ENCODE data around the gene SPATA20. TPM values are rescaled to one million over a fixed set of nuclear protein-coding genes. Genes with fewer than 3 reads are reported as not detected.
A peak's percentile ranks its signal among the peaks of the same experiment; 100 is the strongest.

Gene SPATA20
- total and polyA plus RNA-seq, 2 of the 13 experiments (the other 11 are each of a cell fraction or from before 2014, with no cell fraction given) = 36.1 to 64.8 TPM

DNA sequence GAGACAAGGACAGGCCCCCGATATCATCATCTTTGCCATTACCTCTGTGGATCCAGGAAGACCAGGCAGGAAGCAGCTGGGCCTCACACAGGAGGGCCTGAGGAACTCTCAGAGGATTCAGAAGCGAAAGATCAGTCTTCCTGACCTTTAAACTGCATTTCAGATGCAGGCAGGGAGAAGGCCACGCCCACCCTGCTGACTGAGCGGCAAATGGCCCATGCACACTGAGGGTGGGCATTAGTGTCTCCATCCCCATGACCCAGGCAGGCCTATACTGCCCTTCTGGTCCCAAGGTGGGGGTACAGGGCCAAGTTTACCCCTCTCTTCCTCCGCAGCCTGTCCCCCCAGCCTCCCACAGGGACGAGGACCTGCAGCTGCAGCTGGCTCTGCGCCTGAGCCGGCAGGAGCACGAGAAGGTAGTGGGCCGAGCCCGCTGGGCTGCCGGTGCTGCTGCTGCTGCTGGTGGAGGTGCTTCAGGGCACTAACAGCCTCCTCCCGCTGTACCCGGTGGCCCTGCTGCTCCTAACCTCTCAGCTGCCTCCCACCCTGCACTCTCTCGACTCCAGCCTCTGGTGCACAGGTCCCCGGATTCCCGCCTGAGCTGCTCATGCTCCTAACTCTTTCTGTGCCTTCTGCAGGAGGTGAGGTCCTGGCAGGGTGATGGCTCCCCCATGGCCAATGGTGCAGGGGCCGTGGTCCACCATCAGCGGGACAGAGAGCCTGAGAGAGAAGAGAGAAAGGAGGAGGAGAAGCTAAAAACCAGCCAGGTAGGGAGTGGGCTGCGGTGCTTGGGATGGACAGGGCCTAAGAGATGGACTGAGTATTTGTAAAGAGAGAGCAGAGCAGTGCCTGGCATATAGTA lies 8.2 kb upstream of the SPATA20 start (continued):
- no peak for TF ChIP-seq ATF2 (CRISPR knock-in tag; IDR thresholded peaks at IDR 0.05)
- no peak for TF ChIP-seq NKX3-1 (CRISPR knock-in tag; IDR thresholded peaks at IDR 0.05)
- TF ChIP-seq, protein P1, sequence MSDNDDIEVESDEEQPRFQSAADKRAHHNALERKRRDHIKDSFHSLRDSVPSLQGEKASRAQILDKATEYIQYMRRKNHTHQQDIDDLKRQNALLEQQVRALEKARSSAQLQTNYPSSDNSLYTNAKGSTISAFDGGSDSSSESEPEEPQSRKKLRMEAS (IDR thresholded peaks at IDR 0.05) = peak; percentile 67
- TF ChIP-seq YEATS4 (CRISPR knock-in tag; IDR thresholded peaks at IDR 0.05; ENCODE audit: borderline replicate concordance) = peak; percentile 40; the same call in 1 of the 2 replicates
- TF ChIP-seq TFDP2 (CRISPR knock-in tag; IDR thresholded peaks at IDR 0.05) = peak; percentile 55; the same call in 1 of the 2 replicates
- peak; percentile 79; the same call in 1 of the 2 replicates for TF ChIP-seq IRF9 (CRISPR knock-in tag; IDR thresholded peaks at IDR 0.05; ENCODE audit: borderline replicate concordance)
- TF ChIP-seq PBX2 (CRISPR knock-in tag; IDR thresholded peaks at IDR 0.05) = 0 out of 2 replicates have a peak, but pooled peaks have one; percentile 16
- no peak for TF ChIP-seq ZNF430 (CRISPR knock-in tag; IDR thresholded peaks at IDR 0.05)
- TF ChIP-seq KMT2B (CRISPR knock-in tag; IDR thresholded peaks at IDR 0.05) = no peak
- no peak; the same call in none of the 2 replicates for TF ChIP-seq YEATS2 (CRISPR knock-in tag; IDR thresholded peaks at IDR 0.05; ENCODE audit: borderline replicate concordance)
- TF ChIP-seq SKIL (CRISPR knock-in tag; IDR thresholded peaks at IDR 0.05; ENCODE audit: borderline replicate concordance) = no peak
- TF ChIP-seq, protein P2, sequence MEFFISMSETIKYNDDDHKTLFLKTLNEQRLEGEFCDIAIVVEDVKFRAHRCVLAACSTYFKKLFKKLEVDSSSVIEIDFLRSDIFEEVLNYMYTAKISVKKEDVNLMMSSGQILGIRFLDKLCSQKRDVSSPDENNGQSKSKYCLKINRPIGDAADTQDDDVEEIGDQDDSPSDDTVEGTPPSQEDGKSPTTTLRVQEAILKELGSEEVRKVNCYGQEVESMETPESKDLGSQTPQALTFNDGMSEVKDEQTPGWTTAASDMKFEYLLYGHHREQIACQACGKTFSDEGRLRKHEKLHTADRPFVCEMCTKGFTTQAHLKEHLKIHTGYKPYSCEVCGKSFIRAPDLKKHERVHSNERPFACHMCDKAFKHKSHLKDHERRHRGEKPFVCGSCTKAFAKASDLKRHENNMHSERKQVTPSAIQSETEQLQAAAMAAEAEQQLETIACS (CRISPR knock-in tag; IDR thresholded peaks at IDR 0.05) = no peak
- no peak for TF ChIP-seq JUN (CRISPR knock-in tag; IDR thresholded peaks at IDR 0.05)
- TF ChIP-seq PITX1 (CRISPR knock-in tag; IDR thresholded peaks at IDR 0.05) = no peak
- TF ChIP-seq ZBTB7B (CRISPR knock-in tag; IDR thresholded peaks at IDR 0.05) = peak; percentile 69; the same call in 1 of the 2 replicates
- TF ChIP-seq ZNF24 (IDR thresholded peaks at IDR 0.05) = no peak
- TF ChIP-seq ZNF264 (CRISPR knock-in tag; IDR thresholded peaks at IDR 0.05) = 0 out of 2 replicates have a peak, but pooled peaks have one; percentile 40

Data from HepG2 (cell line).